Measurements from ENCODE around the gene SESN2.

The SESN2 gene

GRCh38 chr1:28290851-28291250, 31.5 kb downstream of the SESN2 start:
- TF ChIP-seq YY1 (IDR thresholded peaks at IDR 0.05; ENCODE audit: insufficient read depth, insufficient read length) (no peak), ZNF274 (IDR thresholded peaks at IDR 0.05; ENCODE audit: low read depth, low read length) (no peak), SUZ12 (IDR thresholded peaks at IDR 0.05; ENCODE audit: extremely low read depth, insufficient read depth, insufficient read length) (no peak)
- Histone ChIP-seq H3K9me3 (ENCODE audit: insufficient read depth, low read length) (no peaks in the 10 kb centered on the region), H3K9ac (ENCODE audit: insufficient read length, low read depth) (no peak overlapping the region), H3K4me3 (ENCODE audit: insufficient read length, low read depth) (no peak overlapping the region), H3K27me3 (ENCODE audit: insufficient read depth, insufficient read length) (no peaks in the 10 kb centered on the region), H3K4me1 (ENCODE audit: insufficient read depth, insufficient read length) (peaks cover 1% of the 10 kb centered on the region), H3K36me3 (ENCODE audit: insufficient read depth, insufficient read length, low read length) (no peaks in the 10 kb centered on the region)
- peak; percentile 30 for DNase-seq (ENCODE audit: low read depth, low spot score)

GRCh38 chr1:28291711-28292110, 32.4 kb downstream of the SESN2 start:
- no peak overlapping the region for H3K4me3 ChIP-seq (ENCODE audit: insufficient read length, low read depth)
- peaks cover 1% of the 10 kb centered on the region for H3K4me1 ChIP-seq (ENCODE audit: insufficient read depth, insufficient read length)
- no peak for DNase-seq (ENCODE audit: low read depth, low spot score)
- TF ChIP-seq ZNF274 (IDR thresholded peaks at IDR 0.05; ENCODE audit: low read depth, low read length) (no peak), SUZ12 (IDR thresholded peaks at IDR 0.05; ENCODE audit: extremely low read depth, insufficient read depth, insufficient read length) (no peak), YY1 (IDR thresholded peaks at IDR 0.05; ENCODE audit: insufficient read depth, insufficient read length) (no peak)
- H3K9ac ChIP-seq (ENCODE audit: insufficient read length, low read depth): no peak overlapping the region
- H3K36me3 ChIP-seq (ENCODE audit: insufficient read depth, insufficient read length, low read length): no peaks in the 10 kb centered on the region
- no peaks in the 10 kb centered on the region for H3K9me3 ChIP-seq (ENCODE audit: insufficient read depth, low read length)
- no peaks in the 10 kb centered on the region for H3K27me3 ChIP-seq (ENCODE audit: insufficient read depth, insufficient read length)

DNA sequence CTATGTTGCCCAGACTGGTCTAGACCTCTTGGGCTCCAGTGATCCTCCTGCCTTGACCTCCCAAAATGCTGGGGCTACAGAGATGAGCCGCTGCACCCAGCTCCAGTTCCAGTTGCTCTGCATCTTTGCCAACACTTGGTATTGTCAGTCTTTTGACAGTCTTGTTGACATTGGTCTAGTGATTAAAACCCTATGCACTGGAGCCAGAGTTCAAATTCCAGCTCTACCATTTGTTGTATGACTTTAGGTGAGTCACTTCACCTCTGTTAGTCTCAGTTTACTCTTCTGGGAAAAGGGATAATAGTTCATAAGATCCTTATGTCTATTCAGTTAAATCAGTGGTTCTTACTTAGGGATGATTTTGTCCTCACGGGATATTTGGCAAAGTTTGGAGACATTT, 36.6 kb downstream of the SESN2 start:
- TF ChIP-seq ZNF274 (IDR thresholded peaks at IDR 0.05; ENCODE audit: low read depth, low read length): no peak
- no peak for TF ChIP-seq SUZ12 (IDR thresholded peaks at IDR 0.05; ENCODE audit: extremely low read depth, insufficient read depth, insufficient read length)
- TF ChIP-seq YY1 (IDR thresholded peaks at IDR 0.05; ENCODE audit: insufficient read depth, insufficient read length): no peak
- Histone ChIP-seq H3K9me3 (ENCODE audit: insufficient read depth, low read length) (no peaks in the 10 kb centered on the region), H3K4me1 (ENCODE audit: insufficient read depth, insufficient read length) (no peaks in the 10 kb centered on the region), H3K9ac (ENCODE audit: insufficient read length, low read depth) (no peak overlapping the region), H3K27me3 (ENCODE audit: insufficient read depth, insufficient read length) (no peaks in the 10 kb centered on the region), H3K36me3 (ENCODE audit: insufficient read depth, insufficient read length, low read length) (no peaks in the 10 kb centered on the region), H3K4me3 (ENCODE audit: insufficient read length, low read depth) (no peak overlapping the region)
- DNase-seq (ENCODE audit: low read depth, low spot score): no peak

- DNase-seq (ENCODE audit: low read depth, low spot score): peak; percentile 91
- Histone ChIP-seq H3K9me3 (ENCODE audit: insufficient read depth, low read length) (no peaks in the 10 kb centered on the region), H3K36me3 (ENCODE audit: insufficient read depth, insufficient read length, low read length) (no peaks in the 10 kb centered on the region), H3K9ac (ENCODE audit: insufficient read length, low read depth) (peak overlapping the region; percentile 14), H3K4me1 (ENCODE audit: insufficient read depth, insufficient read length) (no peaks in the 10 kb centered on the region), H3K4me3 (ENCODE audit: insufficient read length, low read depth) (peak overlapping the region; percentile 1), H3K27me3 (ENCODE audit: insufficient read depth, insufficient read length) (no peaks in the 10 kb centered on the region)
- no peak for TF ChIP-seq ZNF274 (IDR thresholded peaks at IDR 0.05; ENCODE audit: low read depth, low read length)
- TF ChIP-seq SUZ12 (IDR thresholded peaks at IDR 0.05; ENCODE audit: extremely low read depth, insufficient read depth, insufficient read length): no peak
- TF ChIP-seq YY1 (IDR thresholded peaks at IDR 0.05; ENCODE audit: insufficient read depth, insufficient read length): no peak
Observed at GRCh38 chr1:28296401-28297261, 37.3 kb downstream of the SESN2 start.

- no peak overlapping the region for H3K9ac ChIP-seq (ENCODE audit: insufficient read length, low read depth)
- H3K4me3 ChIP-seq (ENCODE audit: insufficient read length, low read depth): no peak overlapping the region
- no peak for DNase-seq (ENCODE audit: low read depth, low spot score)
- no peaks in the 10 kb centered on the region for H3K27me3 ChIP-seq (ENCODE audit: insufficient read depth, insufficient read length)
- H3K4me1 ChIP-seq (ENCODE audit: insufficient read depth, insufficient read length): no peaks in the 10 kb centered on the region
- no peaks in the 10 kb centered on the region for H3K9me3 ChIP-seq (ENCODE audit: insufficient read depth, low read length)
- H3K36me3 ChIP-seq (ENCODE audit: insufficient read depth, insufficient read length, low read length): no peaks in the 10 kb centered on the region
- TF ChIP-seq YY1 (IDR thresholded peaks at IDR 0.05; ENCODE audit: insufficient read depth, insufficient read length) (no peak), ZNF274 (IDR thresholded peaks at IDR 0.05; ENCODE audit: low read depth, low read length) (no peak), SUZ12 (IDR thresholded peaks at IDR 0.05; ENCODE audit: extremely low read depth, insufficient read depth, insufficient read length) (no peak)
Observed at GRCh38 chr1:28297826-28298225, 38.5 kb downstream of the SESN2 start.

DNA sequence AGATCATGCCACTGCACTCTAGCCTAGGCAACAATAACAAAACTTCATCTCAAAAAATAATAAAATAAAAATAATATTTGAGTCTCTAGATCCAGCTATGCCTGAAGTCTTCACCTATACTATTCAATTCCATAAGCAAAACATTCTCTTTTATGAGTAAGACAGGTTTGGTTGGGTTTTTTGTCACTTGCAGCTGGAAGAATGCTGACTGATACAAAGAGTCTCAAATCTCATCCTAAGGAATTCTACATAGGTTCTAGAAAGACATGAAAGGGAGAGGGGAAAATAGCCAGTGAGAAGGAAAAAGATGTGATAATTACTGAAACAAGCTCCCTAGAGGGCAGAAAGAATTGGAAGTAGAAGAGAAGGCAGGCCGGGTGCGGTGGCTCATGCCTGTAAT, 39.1 kb downstream of the SESN2 start:
- DNase-seq (ENCODE audit: low read depth, low spot score): no peak
- Histone ChIP-seq H3K4me3 (ENCODE audit: insufficient read length, low read depth) (no peak overlapping the region), H3K36me3 (ENCODE audit: insufficient read depth, insufficient read length, low read length) (no peaks in the 10 kb centered on the region), H3K9ac (ENCODE audit: insufficient read length, low read depth) (no peak overlapping the region), H3K27me3 (ENCODE audit: insufficient read depth, insufficient read length) (no peaks in the 10 kb centered on the region), H3K4me1 (ENCODE audit: insufficient read depth, insufficient read length) (no peaks in the 10 kb centered on the region), H3K9me3 (ENCODE audit: insufficient read depth, low read length) (no peaks in the 10 kb centered on the region)
- no peak for TF ChIP-seq ZNF274 (IDR thresholded peaks at IDR 0.05; ENCODE audit: low read depth, low read length)
- no peak for TF ChIP-seq SUZ12 (IDR thresholded peaks at IDR 0.05; ENCODE audit: extremely low read depth, insufficient read depth, insufficient read length)
- TF ChIP-seq YY1 (IDR thresholded peaks at IDR 0.05; ENCODE audit: insufficient read depth, insufficient read length): no peak

DNA sequence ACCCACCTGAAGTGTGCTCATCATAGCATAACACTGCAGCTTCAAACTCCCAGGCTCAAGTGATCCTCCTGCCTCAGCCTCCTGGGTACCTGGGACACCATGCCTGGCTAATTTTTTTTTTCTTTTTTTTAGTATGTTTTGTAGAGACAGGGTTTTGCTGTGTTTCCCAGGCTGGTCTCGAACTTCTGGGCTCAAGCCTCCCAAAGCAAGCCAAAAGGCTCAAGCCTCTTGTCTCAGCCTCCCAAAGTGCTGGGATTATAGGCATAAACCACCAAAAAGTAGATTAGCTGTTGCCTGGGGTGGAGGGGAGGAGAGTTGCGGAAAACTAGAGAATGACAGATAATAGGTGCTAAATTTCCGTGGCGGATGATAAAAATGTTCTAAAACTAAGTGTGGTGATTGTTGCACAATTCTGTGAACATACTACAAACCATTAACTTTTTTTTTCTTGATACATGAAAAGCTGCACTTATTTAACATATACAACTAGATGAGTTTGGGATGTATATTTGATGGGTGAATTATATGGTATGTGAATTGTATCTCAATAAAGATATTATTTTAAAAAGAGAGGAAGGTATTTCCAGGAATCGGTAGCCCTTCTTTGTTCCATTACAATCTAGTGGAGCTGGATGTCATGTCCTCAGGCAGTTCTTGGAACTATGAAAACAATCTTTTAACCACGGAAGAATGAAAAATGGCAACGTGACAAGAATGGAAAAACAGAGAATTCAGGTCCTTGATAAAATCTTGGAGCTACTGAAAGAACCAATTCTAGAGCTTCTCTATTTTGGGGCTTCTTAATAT, 42.3 kb downstream of the SESN2 start:
- no peak for DNase-seq (ENCODE audit: low read depth, low spot score)
- Histone ChIP-seq H3K4me1 (ENCODE audit: insufficient read depth, insufficient read length) (no peaks in the 10 kb centered on the region), H3K27me3 (ENCODE audit: insufficient read depth, insufficient read length) (no peaks in the 10 kb centered on the region), H3K9ac (ENCODE audit: insufficient read length, low read depth) (no peak overlapping the region), H3K9me3 (ENCODE audit: insufficient read depth, low read length) (no peaks in the 10 kb centered on the region), H3K36me3 (ENCODE audit: insufficient read depth, insufficient read length, low read length) (no peaks in the 10 kb centered on the region), H3K4me3 (ENCODE audit: insufficient read length, low read depth) (no peak overlapping the region)
- TF ChIP-seq YY1 (IDR thresholded peaks at IDR 0.05; ENCODE audit: insufficient read depth, insufficient read length) (no peak), ZNF274 (IDR thresholded peaks at IDR 0.05; ENCODE audit: low read depth, low read length) (no peak), SUZ12 (IDR thresholded peaks at IDR 0.05; ENCODE audit: extremely low read depth, insufficient read depth, insufficient read length) (no peak)
